OCI-M2 (cell line): ENCODE measurements around the gene SMAD6.

Experiments
- DNase-seq: peaks from one replicate; lab custom pipeline; 2025; ENCODE audit not compliant: unreplicated experiment; lab: John Stamatoyannopoulos, UW

SMAD6 gene

GRCh38 chr15:66702035-66702786, at the start of gene SMAD6:
Gene SMAD6, plus strand, starts transcription at chr15:66702236. Its CDS starts 1,023 bp downstream, at chr15:66703259.
- DNase-seq: peak; percentile 26

- DNase-seq: no peak
Observed at GRCh38 chr15:66652806-66653205, 49.2 kb upstream of the SMAD6 start.

GRCh38 chr15:66653398-66653797, 48.6 kb upstream of the SMAD6 start:
- DNase-seq: no peak

GRCh38 chr15:66653852-66654251, 48.2 kb upstream of the SMAD6 start:
- DNase-seq: no peak

GRCh38 chr15:66654361-66654738, 47.7 kb upstream of the SMAD6 start:
- no peak for DNase-seq

GRCh38 chr15:66654739-66655375, 47.2 kb upstream of the SMAD6 start:
- DNase-seq: no peak

GRCh38 chr15:66655511-66655910, 46.5 kb upstream of the SMAD6 start:
- DNase-seq: no peak

GRCh38 chr15:66655997-66656396, 46.0 kb upstream of the SMAD6 start:
- no peak for DNase-seq

GRCh38 chr15:66657185-66658020, 44.6 kb upstream of the SMAD6 start:
- no peak for DNase-seq

GRCh38 chr15:66658044-66658443, 44.0 kb upstream of the SMAD6 start:
- no peak for DNase-seq

GRCh38 chr15:66658855-66659254, 43.2 kb upstream of the SMAD6 start:
- no peak for DNase-seq

- no peak for DNase-seq
Observed at GRCh38 chr15:66659384-66659783, 42.7 kb upstream of the SMAD6 start.

- DNase-seq: no peak
Observed at GRCh38 chr15:66661432-66662096, 40.5 kb upstream of the SMAD6 start.

GRCh38 chr15:66662522-66662921, 39.5 kb upstream of the SMAD6 start:
- DNase-seq: no peak

GRCh38 chr15:66663664-66664063, 38.4 kb upstream of the SMAD6 start:
- no peak for DNase-seq

- no peak for DNase-seq
Observed at GRCh38 chr15:66670175-66670574, 31.9 kb upstream of the SMAD6 start.

GRCh38 chr15:66670762-66671580, 31.1 kb upstream of the SMAD6 start:
- DNase-seq: no peak

GRCh38 chr15:66672867-66673266, 29.2 kb upstream of the SMAD6 start:
- no peak for DNase-seq

GRCh38 chr15:66673410-66674322, 28.4 kb upstream of the SMAD6 start:
- DNase-seq: no peak
